ENCODE results near the gene ATG4C.

ATG4C gene

DNA sequence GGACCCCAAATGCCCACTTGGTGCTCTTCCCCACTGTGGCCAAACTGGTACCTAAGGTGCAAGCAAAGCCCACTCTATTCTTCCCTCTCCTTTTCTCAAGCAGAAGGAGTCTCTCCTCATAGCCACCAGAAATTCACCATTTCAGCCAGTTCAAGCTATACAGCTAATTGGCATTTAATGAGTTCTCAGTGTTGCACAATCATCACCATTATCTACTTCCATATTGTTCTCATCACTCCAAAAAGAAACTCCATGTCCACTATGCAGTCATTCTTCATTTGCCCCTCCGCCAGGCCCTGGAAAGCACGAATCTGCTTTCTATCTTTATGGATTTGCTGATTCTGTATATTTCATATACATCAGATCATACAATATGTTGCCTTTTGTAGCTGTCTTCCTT lies 9.9 kb upstream of the ATG4C start:
- no peaks in the 10 kb centered on the region for H3K27me3 ChIP-seq (ENCODE audit: insufficient read depth, low read length, poor library complexity, severe bottlenecking)
- H3F3A ChIP-seq (ENCODE audit: low read depth), result no peaks in the 10 kb centered on the region
- no peak overlapping the region for H3K9ac ChIP-seq (ENCODE audit: low read depth, low read length, poor library complexity, severe bottlenecking)
- H3K4me3 ChIP-seq (ENCODE audit: low read length, poor library complexity, severe bottlenecking), result no peak overlapping the region
- no peaks in the 10 kb centered on the region for H3K36me3 ChIP-seq (ENCODE audit: insufficient read depth, low read length)
- H3K9me2 ChIP-seq (replicated peaks; ENCODE audit: low read depth, low read length), result no peaks in the 10 kb centered on the region
- H3K9me3 ChIP-seq (ENCODE audit: insufficient read depth, low read depth, low read length), result no peaks in the 10 kb centered on the region
- no peaks in the 10 kb centered on the region for H3K79me2 ChIP-seq (ENCODE audit: insufficient read depth, low read length)
- peaks cover 5% of the 10 kb centered on the region for H3K4me1 ChIP-seq (ENCODE audit: insufficient read depth, low read length, poor library complexity, severe bottlenecking)
- no peak overlapping the region for H3K4me2 ChIP-seq (ENCODE audit: low read depth, low read length, poor library complexity, severe bottlenecking)
- no peaks in the 10 kb centered on the region for H4K20me1 ChIP-seq (ENCODE audit: insufficient read depth, low read length, poor library complexity, severe bottlenecking)
- TF ChIP-seq, protein P1, sequence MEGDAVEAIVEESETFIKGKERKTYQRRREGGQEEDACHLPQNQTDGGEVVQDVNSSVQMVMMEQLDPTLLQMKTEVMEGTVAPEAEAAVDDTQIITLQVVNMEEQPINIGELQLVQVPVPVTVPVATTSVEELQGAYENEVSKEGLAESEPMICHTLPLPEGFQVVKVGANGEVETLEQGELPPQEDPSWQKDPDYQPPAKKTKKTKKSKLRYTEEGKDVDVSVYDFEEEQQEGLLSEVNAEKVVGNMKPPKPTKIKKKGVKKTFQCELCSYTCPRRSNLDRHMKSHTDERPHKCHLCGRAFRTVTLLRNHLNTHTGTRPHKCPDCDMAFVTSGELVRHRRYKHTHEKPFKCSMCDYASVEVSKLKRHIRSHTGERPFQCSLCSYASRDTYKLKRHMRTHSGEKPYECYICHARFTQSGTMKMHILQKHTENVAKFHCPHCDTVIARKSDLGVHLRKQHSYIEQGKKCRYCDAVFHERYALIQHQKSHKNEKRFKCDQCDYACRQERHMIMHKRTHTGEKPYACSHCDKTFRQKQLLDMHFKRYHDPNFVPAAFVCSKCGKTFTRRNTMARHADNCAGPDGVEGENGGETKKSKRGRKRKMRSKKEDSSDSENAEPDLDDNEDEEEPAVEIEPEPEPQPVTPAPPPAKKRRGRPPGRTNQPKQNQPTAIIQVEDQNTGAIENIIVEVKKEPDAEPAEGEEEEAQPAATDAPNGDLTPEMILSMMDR (conservative IDR thresholded peaks at IDR 0.05; ENCODE audit: low read length), result no peak
- TF ChIP-seq EZH2phosphoT487 (IDR thresholded peaks at IDR 0.05; ENCODE audit: borderline replicate concordance), result no peak
- no peak overlapping the region for H2AFZ ChIP-seq (ENCODE audit: low read length)

DNA sequence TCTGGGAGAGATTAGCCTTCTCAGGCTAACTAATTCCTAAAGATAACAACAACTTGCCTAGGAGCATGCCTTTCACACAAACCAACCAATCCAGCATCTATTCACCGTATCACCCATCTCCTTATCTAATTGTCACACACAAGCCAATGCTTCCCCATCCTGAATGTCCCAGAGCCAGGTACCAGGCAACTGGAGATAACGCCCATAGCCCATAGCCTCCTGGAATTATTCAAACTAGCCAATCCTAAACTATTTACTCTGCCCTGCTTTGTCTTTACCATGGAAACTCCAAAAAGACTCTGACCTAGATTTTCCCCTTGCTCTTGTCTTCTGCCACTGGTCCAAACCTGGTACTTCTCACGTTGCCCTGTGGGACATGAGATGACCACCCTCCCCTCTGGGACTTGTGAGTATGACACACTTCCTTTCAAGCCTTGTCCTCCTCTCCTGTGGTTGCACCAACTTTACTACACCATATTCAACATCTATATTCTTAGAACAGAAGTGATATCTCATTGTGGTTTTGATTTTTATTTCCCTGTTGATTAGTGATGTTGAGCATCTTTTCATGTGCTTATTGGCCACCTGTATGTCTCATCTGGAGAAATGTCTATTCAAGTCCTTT lies 8.8 kb upstream of the ATG4C start:
- Histone ChIP-seq H3K4me2 (ENCODE audit: low read depth, low read length, poor library complexity, severe bottlenecking) (no peak overlapping the region), H3K9ac (ENCODE audit: low read depth, low read length, poor library complexity, severe bottlenecking) (no peak overlapping the region), H3F3A (ENCODE audit: low read depth) (no peaks in the 10 kb centered on the region), H3K79me2 (ENCODE audit: insufficient read depth, low read length) (no peaks in the 10 kb centered on the region), H3K4me1 (ENCODE audit: insufficient read depth, low read length, poor library complexity, severe bottlenecking) (peaks cover 5% of the 10 kb centered on the region), H3K9me3 (ENCODE audit: insufficient read depth, low read depth, low read length) (no peaks in the 10 kb centered on the region), H2AFZ (ENCODE audit: low read length) (no peak overlapping the region), H3K4me3 (ENCODE audit: low read length, poor library complexity, severe bottlenecking) (no peak overlapping the region), H4K20me1 (ENCODE audit: insufficient read depth, low read length, poor library complexity, severe bottlenecking) (no peaks in the 10 kb centered on the region), H3K27me3 (ENCODE audit: insufficient read depth, low read length, poor library complexity, severe bottlenecking) (no peaks in the 10 kb centered on the region), H3K9me2 (replicated peaks; ENCODE audit: low read depth, low read length) (no peaks in the 10 kb centered on the region), H3K36me3 (ENCODE audit: insufficient read depth, low read length) (no peaks in the 10 kb centered on the region)
- TF ChIP-seq, protein P1 (conservative IDR thresholded peaks at IDR 0.05; ENCODE audit: low read length), result no peak
- TF ChIP-seq EZH2phosphoT487 (IDR thresholded peaks at IDR 0.05; ENCODE audit: borderline replicate concordance), result no peak

DNA sequence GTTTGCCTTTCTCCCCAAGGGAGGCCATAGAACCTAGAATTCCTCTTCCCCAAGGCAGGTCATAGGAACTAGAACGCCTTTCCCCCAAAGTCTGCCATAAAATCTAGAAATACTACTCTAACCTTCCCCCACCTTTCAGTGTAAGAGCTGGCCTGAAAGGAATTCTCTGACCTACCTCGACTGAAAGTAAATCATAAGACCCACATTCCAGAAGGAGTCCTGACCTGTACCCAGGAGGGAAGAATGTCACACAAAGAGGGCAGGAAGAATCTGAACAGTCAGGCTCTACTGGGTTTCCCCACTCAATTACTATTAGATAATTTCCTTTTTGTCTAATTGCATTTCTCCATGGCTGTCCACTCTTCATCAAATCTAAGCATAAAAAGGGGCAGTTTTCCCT lies 5.7 kb upstream of the ATG4C start:
- H3K9ac ChIP-seq (ENCODE audit: low read depth, low read length, poor library complexity, severe bottlenecking), result no peak overlapping the region
- H3F3A ChIP-seq (ENCODE audit: low read depth), result no peaks in the 10 kb centered on the region
- H3K4me3 ChIP-seq (ENCODE audit: low read length, poor library complexity, severe bottlenecking), result no peak overlapping the region
- no peak overlapping the region for H2AFZ ChIP-seq (ENCODE audit: low read length)
- H3K27me3 ChIP-seq (ENCODE audit: insufficient read depth, low read length, poor library complexity, severe bottlenecking), result no peaks in the 10 kb centered on the region
- no peaks in the 10 kb centered on the region for H3K36me3 ChIP-seq (ENCODE audit: insufficient read depth, low read length)
- no peaks in the 10 kb centered on the region for H4K20me1 ChIP-seq (ENCODE audit: insufficient read depth, low read length, poor library complexity, severe bottlenecking)
- TF ChIP-seq, protein P1 (conservative IDR thresholded peaks at IDR 0.05; ENCODE audit: low read length), result no peak
- TF ChIP-seq EZH2phosphoT487 (IDR thresholded peaks at IDR 0.05; ENCODE audit: borderline replicate concordance), result no peak
- H3K9me3 ChIP-seq (ENCODE audit: insufficient read depth, low read depth, low read length), result no peaks in the 10 kb centered on the region
- peaks cover 5% of the 10 kb centered on the region for H3K4me1 ChIP-seq (ENCODE audit: insufficient read depth, low read length, poor library complexity, severe bottlenecking)
- no peaks in the 10 kb centered on the region for H3K9me2 ChIP-seq (replicated peaks; ENCODE audit: low read depth, low read length)
- H3K4me2 ChIP-seq (ENCODE audit: low read depth, low read length, poor library complexity, severe bottlenecking), result no peak overlapping the region
- no peaks in the 10 kb centered on the region for H3K79me2 ChIP-seq (ENCODE audit: insufficient read depth, low read length)

Measured in Loucy (cell line).